Hepatocyte (in vitro differentiated cells): Measurements from ENCODE around the gene ZNF117. TPM values are rescaled to one million over a fixed set of nuclear protein-coding genes. Genes with fewer than 3 reads are reported as not detected.
"Not testable (repeated sequence)": the region's sequence is repeated elsewhere in the genome, so short reads cannot be mapped to it uniquely, and the experiment has no call there.

Source experiments
- DNase-seq: peaks from one replicate; pipeline ENCODE4 v3.0.0-alpha.2; 2016; ENCODE audit warnings: low spot score
- H2AFZ ChIP-seq: fragments of 200-600 bp; sonication (generic); 2 replicates; pipeline ENCODE4 v1.6.0; 2016; ENCODE audit warnings: antibody characterized with exemption, mild to moderate bottlenecking
- H3K27ac ChIP-seq: fragments of 200-600 bp; sonication (generic); 2 replicates; pipeline ENCODE4 v1.5.1; 2016; ENCODE audit warnings: mild to moderate bottlenecking
- H3K27me3 ChIP-seq: fragments of 200-600 bp; sonication (generic); 2 replicates; pipeline ENCODE4 v1.6.1; 2016
- H3K36me3 ChIP-seq: fragments of 200-600 bp; sonication (generic); replicated peaks from 2 replicates; pipeline ENCODE4 v1.5.1; 2016; ENCODE audit warnings: low read depth; ENCODE audit not compliant: insufficient read depth
- H3K4me1 ChIP-seq: fragments of 200-600 bp; sonication (generic); 2 replicates; pipeline ENCODE4 v1.5.1; 2016; ENCODE audit warnings: mild to moderate bottlenecking, moderate library complexity; ENCODE audit not compliant: insufficient read depth
- H3K4me2 ChIP-seq: fragments of 200-600 bp; sonication (generic); 2 replicates; pipeline ENCODE4 v1.6.0; 2016
- H3K4me3 ChIP-seq: fragments of 200-600 bp; sonication (generic); 2 replicates; pipeline ENCODE4 v1.5.1; 2016; ENCODE audit warnings: mild to moderate bottlenecking
- H3K79me2 ChIP-seq: fragments of 200-600 bp; sonication (generic); 2 replicates; pipeline ENCODE4 v1.6.0; 2017; ENCODE audit warnings: mild to moderate bottlenecking
- H3K9me2 ChIP-seq: fragments of 200-600 bp; sonication (generic); replicated peaks from 2 replicates; pipeline ENCODE4 v1.6.0; 2017; ENCODE audit warnings: mild to moderate bottlenecking; ENCODE audit not compliant: insufficient read depth
- H3K9me3 ChIP-seq: fragments of 200-600 bp; sonication (generic); 2 replicates; pipeline ENCODE4 v1.5.1; 2016; ENCODE audit warnings: low read depth, mild to moderate bottlenecking
- H4K20me1 ChIP-seq: fragments of 200-600 bp; sonication (generic); 2 replicates; pipeline ENCODE4 v1.6.0; 2016; ENCODE audit warnings: mild to moderate bottlenecking; ENCODE audit not compliant: insufficient read depth, poor library complexity, severe bottlenecking
- EZH2 ChIP-seq: fragments of 200-600 bp; sonication (generic); IDR thresholded peaks from 2 replicates; pipeline ENCODE4 v1.6.1; 2016; ENCODE audit warnings: antibody characterized with exemption, mild to moderate bottlenecking, borderline replicate concordance
- EZH2phosphoT487 ChIP-seq: fragments of 200-600 bp; sonication (generic); IDR thresholded peaks from one replicate; pipeline ENCODE4 v1.6.1; 2018; ENCODE audit warnings: antibody characterized with exemption, mild to moderate bottlenecking, low read depth, moderate library complexity; ENCODE audit not compliant: unreplicated experiment, severe bottlenecking
- WGBS: methylation state at CpG from one replicate; pipeline ENCODE4 v1.1.6; 2016; ENCODE audit warnings: low lambda C conversion rate; ENCODE audit errors: missing lambda C conversion rate; 5-methylcytosine and 5-hydroxymethylcytosine counted together
- polyA plus RNA-seq: library from polyadenylated mRNA; unstranded; fragments of >200 nt; fragmentation: Nextera tagmentation; extraction: Ambion mirVana; gene quantifications from 2 replicates; pipeline ENCODE4 v1.2.1, GENCODE V29; 2016
- total RNA-seq: library from RNA; depleted of rRNA; stranded (reverse); fragments of >200 nt; gene quantifications from 2 replicates; pipeline ENCODE4 v1.2.3, GENCODE V29; 2014
- TF ChIP-seq, protein P1 (sequence below): fragments of 200-600 bp; sonication (generic); IDR thresholded peaks from 2 replicates; pipeline ENCODE4 v1.5.1; 2016; ENCODE audit warnings: antibody characterized with exemption, mild to moderate bottlenecking; ENCODE audit not compliant: poor library complexity

The ZNF117 gene
- total RNA-seq (16.6 and 16.8 TPM in 2 replicates), polyA plus RNA-seq (4.1 and 4.5 TPM in 2 replicates)

DNA sequence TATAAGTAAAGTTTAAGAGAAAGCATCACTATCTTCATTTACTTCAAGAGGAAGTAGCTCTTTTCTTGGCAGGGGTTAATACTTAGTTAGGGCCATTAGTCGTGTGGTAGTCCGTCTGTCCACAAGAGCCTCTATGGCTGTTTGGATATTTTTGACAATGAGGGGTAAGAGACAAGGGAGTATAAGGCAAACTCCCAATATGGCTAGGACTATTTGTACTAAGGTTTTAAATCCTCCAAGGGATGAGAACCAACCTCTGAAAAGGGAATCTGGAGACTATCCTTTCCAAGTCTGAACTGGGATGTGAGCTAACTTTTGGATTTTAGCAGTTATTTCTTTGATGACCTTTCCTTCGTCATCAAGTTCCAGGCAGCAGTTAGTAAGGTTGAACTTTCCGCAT, at the start of gene ZNF117:
Gene ZNF117 (minus strand): TSS at position 101 of the 400 bp plus-strand sequence.
- H3K27me3 ChIP-seq = no peaks in the 10 kb centered on the region
- no peak within 1 kb of the TSS for H2AFZ ChIP-seq
- TF ChIP-seq EZH2 = no peak
- TF ChIP-seq EZH2phosphoT487 = no peak
- TF ChIP-seq, protein P1, sequence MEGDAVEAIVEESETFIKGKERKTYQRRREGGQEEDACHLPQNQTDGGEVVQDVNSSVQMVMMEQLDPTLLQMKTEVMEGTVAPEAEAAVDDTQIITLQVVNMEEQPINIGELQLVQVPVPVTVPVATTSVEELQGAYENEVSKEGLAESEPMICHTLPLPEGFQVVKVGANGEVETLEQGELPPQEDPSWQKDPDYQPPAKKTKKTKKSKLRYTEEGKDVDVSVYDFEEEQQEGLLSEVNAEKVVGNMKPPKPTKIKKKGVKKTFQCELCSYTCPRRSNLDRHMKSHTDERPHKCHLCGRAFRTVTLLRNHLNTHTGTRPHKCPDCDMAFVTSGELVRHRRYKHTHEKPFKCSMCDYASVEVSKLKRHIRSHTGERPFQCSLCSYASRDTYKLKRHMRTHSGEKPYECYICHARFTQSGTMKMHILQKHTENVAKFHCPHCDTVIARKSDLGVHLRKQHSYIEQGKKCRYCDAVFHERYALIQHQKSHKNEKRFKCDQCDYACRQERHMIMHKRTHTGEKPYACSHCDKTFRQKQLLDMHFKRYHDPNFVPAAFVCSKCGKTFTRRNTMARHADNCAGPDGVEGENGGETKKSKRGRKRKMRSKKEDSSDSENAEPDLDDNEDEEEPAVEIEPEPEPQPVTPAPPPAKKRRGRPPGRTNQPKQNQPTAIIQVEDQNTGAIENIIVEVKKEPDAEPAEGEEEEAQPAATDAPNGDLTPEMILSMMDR = no peak
- no peaks in the 10 kb centered on the region for H3K79me2 ChIP-seq
- no peak within 1 kb of the TSS for H3K27ac ChIP-seq
- no peaks in the 10 kb centered on the region for H4K20me1 ChIP-seq
- no peak within 1 kb of the TSS for H3K4me3 ChIP-seq
- H3K4me2 ChIP-seq = no peak within 1 kb of the TSS
- no peaks in the 10 kb centered on the region for H3K4me1 ChIP-seq
- no peak for DNase-seq
- WGBS = 73% methylated on average over 4 of the region's 4 CpGs
- H3K9me3 ChIP-seq = peaks cover 37% of the 10 kb centered on the region
- H3K9me2 ChIP-seq = no peaks in the 10 kb centered on the region
- peaks cover 4% of the 10 kb centered on the region for H3K36me3 ChIP-seq

DNA sequence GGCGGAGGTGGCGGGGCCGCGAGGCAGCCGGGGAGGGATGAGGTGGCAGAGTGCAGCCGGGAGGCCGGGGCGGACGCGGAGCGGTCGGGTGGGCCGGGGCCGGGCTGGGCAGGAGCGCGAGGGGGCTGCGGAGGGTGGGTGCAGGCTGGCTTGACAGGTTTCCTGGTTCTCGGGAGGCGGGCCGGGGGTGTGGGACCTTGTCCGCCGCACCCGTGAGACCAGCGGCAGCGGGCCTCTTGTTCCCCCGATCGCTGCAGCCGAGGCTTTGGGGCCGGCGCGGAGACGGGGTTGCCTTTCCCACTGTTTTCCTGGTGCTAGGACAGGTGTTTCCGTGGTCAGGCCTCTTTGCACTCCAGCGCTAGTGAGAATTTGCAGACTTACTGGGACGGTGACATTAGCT, 47.9 kb upstream of the ZNF117 start:
- H4K20me1 ChIP-seq = peaks cover 24% of the 10 kb centered on the region
- peak overlapping the region; percentile 49 for H2AFZ ChIP-seq
- 0% methylated on average over 12 of the region's 35 CpGs for WGBS
- H3K27ac ChIP-seq = peak overlapping the region; percentile 99
- peaks cover 45% of the 10 kb centered on the region for H3K79me2 ChIP-seq
- H3K36me3 ChIP-seq, H3K27me3 ChIP-seq, H3K9me2 ChIP-seq, H3K4me1 ChIP-seq, H3K9me3 ChIP-seq: not testable (repeated sequence)
- peak; percentile 60 for DNase-seq
- H3K4me2 ChIP-seq = peak overlapping the region; percentile 84
- H3K4me3 ChIP-seq = peak overlapping the region; percentile 95

DNA sequence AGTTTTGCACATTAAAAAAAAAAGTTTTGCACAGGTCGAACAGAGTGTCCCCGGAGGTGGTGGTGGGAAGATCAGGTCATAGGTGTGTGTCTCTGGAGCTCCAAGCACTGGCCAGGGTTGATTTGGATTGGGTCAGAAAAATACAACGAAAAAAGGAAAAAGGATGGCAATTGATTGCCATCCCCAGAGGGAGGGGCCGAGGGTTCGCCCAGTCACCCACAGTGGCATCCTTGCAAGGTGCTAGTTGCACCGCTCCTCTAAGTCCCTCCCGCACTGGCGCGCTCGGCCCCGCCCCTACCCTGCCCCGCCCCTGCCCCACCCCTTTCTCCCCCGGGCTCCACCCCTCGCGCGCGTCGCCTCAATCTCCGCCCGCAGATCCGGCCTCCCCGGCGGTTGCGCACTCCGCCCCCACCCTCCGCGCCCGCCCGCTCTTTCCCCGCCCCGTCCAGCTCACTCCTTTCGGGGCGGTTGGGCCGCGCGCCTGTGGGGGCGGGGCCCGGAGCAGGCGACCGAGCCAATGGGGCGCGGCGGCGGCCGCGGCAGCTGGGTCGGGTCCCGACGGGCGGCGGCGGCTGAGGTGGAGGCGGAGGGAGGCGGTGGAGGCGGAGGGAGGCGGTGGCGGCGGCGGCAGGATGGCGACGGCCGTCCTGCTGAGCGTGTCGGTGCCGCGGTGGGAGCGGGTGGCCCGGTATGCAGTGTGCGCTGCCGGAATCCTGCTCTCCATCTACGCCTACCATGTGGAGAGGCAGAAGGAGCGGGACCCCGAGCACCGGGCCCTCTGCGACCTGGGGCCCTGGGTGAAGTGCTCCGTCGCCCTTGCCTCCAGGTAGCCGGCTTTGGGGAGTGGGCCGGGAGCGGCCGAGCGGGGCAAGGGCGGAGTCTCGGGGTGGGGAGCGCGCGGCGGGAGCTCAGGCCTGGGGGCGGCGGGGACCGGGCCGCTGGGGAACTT, 47.2 kb upstream of the ZNF117 start:
- WGBS = 8% methylated on average over 18 of the region's 92 CpGs
- Histone ChIP-seq H2AFZ (peak overlapping the region; percentile 86), H3K9me2 (no peaks in the 10 kb centered on the region), H3K4me3 (peak overlapping the region; percentile 95), H3K9me3 (no peaks in the 10 kb centered on the region), H3K36me3 (no peaks in the 10 kb centered on the region), H3K4me1 (no peaks in the 10 kb centered on the region), H3K27me3 (no peaks in the 10 kb centered on the region), H3K27ac (peak overlapping the region; percentile 99), H4K20me1 (peaks cover 24% of the 10 kb centered on the region), H3K79me2 (peaks cover 38% of the 10 kb centered on the region), H3K4me2 (peak overlapping the region; percentile 84)
- DNase-seq = peak; percentile 97
- TF ChIP-seq, protein P1 = peak; percentile 13
- no peak for TF ChIP-seq EZH2phosphoT487
- TF ChIP-seq EZH2 = no peak

DNA sequence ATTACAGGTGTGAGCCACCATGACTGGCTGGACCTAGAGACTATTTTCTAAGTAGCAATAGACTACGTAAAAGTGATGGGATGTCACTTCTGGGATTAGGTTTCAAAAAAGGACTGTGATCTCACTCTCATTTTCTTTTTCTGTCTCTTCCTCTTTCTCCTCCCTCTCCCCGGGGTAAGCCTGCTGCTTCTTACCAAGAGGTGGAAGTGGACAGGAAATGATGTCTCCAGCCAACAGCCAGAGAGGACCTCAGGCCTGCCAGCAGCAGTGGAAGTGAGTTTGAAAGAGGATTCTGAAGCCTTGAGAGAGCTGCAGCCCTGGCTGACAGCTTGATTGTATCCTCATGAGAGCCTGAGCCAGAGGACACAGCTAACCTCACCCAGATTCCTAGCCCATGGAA, 45.7 kb upstream of the ZNF117 start:
- not testable (repeated sequence) for H3K4me2 ChIP-seq, H3K9me3 ChIP-seq, H3K27me3 ChIP-seq, H2AFZ ChIP-seq, H3K4me3 ChIP-seq, H3K36me3 ChIP-seq, DNase-seq, H3K9me2 ChIP-seq, H3K27ac ChIP-seq, H3K4me1 ChIP-seq
- 72% methylated on average over 2 of the region's 2 CpGs for WGBS
- H3K79me2 ChIP-seq = peaks cover 24% of the 10 kb centered on the region
- H4K20me1 ChIP-seq = peaks cover 19% of the 10 kb centered on the region

DNA sequence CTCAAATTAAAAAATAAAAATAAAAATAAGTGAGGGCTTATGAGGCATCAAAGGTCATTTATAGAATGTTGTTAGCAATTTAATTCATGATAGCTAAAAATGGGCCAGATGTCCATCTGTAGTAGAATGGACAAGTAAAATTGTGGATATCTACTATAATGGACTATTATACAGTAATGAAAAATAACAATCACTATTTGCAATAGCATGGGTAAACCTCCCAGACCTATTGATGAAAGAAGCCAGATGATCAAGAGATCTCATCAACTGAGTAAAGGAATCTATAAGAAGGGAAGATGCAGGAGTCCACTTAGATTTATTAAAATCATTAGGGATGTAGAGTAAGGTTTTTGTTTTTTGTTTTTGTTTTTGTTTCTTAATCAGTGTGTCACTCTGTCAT, 44.6 kb upstream of the ZNF117 start:
- H3K9me2 ChIP-seq, H3K27ac ChIP-seq, H3K4me3 ChIP-seq, H3K27me3 ChIP-seq, H3K9me3 ChIP-seq, DNase-seq, H3K36me3 ChIP-seq, H2AFZ ChIP-seq, H3K4me1 ChIP-seq, H3K4me2 ChIP-seq: not testable (repeated sequence)
- H3K79me2 ChIP-seq = peaks cover 13% of the 10 kb centered on the region
- H4K20me1 ChIP-seq = peaks cover 10% of the 10 kb centered on the region

DNA sequence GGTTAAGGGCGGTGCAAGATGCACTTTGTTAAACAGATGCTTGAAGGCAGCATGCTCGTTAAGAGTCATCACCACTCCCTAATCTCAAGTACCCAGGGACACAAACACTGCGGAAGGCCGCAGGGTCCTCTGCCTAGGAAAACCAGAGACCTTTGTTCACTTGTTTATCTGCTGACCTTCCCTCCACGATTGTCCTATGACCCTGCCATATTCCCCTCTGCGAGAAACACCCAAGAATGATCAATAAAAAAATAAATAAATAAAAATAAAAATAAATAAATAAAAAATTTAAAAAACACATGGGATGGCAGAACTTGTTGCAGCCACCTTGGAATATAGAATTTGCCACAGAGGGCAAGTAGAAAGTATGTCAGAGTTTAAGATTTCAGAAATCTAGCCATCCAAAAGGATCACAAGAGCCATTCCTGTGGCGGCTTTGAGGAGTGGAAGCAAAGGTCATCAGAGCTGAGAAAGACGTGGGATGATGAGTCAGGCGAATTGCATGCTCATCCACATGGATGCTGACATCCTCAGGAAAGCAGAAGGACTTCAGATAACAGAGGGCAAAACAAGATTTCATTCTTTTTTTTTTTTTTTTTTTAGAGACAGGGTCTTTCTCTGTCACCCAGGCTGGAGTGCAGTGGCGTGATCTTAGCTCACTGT, 43.4 kb upstream of the ZNF117 start:
- DNase-seq = peak; percentile 36
- not testable (repeated sequence) for H3K27ac ChIP-seq

More for the DNA sequence above, 43.4 kb upstream of the ZNF117 start:
- H3K9me3 ChIP-seq, H3K4me1 ChIP-seq, H3K9me2 ChIP-seq, H3K36me3 ChIP-seq, H3K4me2 ChIP-seq, H3K79me2 ChIP-seq, H3K4me3 ChIP-seq, H3K27me3 ChIP-seq, H4K20me1 ChIP-seq, H2AFZ ChIP-seq: not testable (repeated sequence)
- 73% methylated on average over 10 of the region's 10 CpGs for WGBS
